NCI-H1092 treated with DMSO at 0.1 percent for 48 hours (cell line): ENCODE results near the gene COX6A2.
"Not testable (repeated sequence)": the region's sequence is repeated elsewhere in the genome, so short reads cannot be mapped to it uniquely, and the experiment has no call there.

ENCODE experiments used
- DNase-seq: peaks from one replicate; lab custom pipeline; 2025; lab: John Stamatoyannopoulos, UW

The COX6A2 gene

GRCh38 chr16:31438414-31438813, 10.3 kb upstream of the COX6A2 start:
- DNase-seq, result no peak

DNA sequence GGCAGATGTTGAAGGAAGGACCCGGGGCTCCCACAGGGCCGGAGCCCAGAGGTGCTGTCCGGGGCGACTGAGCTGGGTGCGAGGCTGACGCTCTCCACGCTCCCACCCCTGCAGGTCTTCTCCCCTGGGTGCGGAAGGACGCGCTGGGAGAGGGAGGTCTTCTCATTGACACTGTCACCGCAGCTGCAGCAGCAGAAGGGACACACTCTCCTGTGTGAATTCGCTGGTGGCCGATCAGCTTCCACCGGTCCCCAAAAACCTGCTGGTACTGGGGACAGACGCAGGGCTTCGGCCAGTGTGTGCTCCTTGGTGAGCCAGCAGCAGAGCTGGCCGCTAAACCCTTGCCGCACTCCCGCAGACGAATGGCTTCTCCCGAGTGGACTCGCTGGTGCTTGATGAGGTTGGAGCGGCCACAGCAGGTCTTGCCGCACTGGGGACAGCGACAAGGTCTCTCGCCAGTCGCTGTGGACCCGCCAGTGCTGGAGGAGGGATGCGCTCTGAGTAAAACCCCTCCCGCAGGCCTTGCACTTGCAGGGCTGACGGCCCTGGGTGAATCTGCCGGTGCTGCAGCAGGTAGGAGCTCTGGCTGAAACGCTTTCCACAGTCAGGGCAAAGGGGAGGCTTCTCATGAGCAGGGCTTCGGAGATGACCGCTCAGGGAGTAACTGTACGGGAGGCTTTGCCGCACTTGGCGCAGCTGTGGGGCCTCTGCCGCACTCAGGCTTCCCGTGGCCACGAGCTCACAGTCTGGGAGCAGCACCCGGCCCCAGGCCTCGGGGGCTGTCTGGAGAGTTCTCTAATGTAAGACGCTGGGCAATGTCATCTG, 8.3 kb upstream of the COX6A2 start:
- DNase-seq, result no peak

DNA sequence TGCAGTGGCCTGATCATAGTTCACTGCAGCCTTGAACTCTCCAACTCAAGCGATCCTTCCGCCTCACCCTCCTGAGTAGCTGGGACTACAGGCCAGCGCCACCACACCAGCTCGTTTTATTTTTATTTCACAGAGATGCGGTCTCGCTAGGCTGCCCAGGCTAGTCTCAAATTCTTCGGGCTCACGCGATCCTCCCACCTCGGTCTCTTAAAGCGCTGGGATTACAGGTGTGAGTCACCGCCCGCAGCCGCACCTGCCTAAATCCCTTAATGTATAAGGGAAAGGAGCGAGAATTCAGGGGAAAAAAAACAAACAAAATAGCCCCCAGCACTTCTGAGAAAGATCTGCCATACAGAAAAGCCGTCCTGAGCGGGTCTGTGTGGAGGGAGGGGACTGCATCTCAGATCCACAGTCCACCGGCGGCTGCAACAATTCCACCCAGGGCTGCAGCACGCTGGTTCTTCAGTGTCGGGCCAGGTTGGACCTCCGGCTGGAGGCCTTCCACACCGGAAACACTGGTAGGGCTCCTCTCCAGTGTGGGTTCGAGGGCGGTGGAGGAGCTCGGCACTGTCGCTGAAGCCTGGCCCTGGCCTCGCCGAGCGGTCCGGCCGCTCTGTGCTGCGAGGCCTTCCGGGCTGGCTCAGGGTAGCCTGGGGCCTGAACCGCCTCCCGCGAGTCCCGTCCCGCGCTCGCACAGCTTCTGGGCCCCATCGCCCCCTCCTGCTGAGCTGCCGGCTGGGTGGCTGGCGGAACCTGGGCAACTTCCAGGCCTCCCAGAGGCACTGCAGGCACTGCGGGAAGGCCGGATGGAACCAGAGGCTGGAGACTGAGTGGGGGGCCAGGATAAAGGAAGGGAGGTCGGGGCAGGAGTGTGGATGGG, 7.4 kb upstream of the COX6A2 start:
- DNase-seq, result no peak

- no peak for DNase-seq
Observed at GRCh38 chr16:31430380-31431052, 2.4 kb upstream of the COX6A2 start.

GRCh38 chr16:31429796-31430195, 1.6 kb upstream of the COX6A2 start:
- DNase-seq, result no peak

DNA sequence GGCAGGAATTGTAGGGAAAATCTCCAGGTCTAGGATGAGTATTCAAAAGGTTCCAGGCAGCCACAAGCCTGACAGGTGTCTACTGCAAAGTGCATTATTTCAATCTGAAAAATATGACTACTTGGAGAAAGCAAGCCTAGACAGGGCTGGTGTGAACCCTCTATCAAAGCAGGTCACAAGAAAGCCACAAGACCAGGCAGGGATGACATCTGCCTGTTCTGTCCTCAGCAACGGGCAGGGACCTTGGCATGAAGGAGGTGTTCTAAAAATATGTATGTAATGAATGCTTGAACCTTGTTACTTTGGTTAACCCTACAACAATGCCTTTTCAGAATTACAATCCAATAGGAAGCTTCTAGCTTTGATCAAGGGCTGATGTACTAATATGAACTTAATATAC, 1.2 kb upstream of the COX6A2 start:
- DNase-seq, result no peak

DNA sequence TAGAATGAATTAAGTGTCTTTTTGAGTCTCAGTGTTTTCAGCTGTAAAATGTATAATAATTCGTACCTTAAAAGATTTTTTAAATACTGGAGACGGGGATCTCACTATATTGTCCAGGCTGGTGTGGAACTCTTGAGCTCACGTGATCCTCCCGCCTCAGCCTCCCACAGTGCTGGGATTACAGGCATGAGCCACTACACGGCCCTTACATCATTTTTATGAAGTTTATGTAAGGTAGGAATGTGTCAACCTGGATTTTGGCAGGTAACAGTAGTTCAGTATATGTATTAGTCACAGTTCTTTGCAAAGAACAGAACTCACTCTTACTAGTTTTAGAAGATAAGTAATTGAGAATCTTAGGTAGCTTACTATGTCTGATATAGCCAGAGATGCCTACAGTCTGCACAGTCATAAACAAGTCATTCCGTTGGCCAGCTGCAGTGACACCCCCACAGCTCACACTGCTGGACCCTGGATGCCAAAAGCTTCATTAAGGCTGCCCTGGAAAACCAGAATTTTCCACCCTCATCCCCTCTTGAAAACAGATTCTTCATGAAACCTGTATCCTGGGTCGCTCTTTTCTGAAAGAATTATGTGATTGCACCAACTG, 583 bp upstream of the COX6A2 start:
- no peak for DNase-seq

DNA sequence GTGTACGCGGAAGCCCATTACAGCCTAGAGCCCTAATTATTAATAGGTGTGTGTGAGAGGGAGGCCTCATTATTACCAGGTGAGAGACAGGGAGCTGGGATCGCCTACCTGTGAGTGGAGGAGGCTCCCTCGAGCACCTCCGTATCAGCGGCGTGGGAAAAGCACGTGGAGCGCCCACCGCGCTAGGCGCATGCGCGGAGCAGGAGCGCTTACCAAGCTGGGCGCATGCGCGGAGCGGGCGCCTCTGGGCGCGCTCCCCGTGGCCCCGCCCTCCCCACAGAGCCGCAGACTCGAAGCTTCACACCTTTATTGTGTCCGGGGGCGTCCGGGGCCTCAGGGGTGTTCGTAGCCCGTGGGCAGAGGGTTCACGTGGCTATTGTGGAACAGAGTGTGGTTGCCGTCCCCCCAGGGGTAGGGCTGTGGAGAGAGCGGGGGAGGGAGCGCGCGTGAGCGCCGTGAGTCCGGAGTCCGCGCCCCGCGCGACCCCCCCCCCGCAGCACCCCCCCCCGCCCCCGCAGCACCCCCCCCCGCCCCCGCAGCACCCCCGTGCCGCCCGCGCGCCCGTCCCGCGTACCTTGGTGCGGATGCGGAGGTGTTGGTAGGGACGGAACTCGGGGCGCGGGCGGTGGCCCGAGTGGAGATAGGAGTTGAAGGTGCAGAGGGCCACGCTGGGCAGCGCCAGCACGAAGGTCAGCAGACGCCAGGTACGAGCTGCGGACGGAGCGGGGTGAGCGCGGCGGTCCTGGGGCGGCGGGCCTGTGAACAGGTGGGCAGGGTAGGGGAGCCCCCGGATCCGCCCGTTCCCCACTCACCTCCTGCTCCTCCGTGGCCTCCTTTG, 500 bp downstream of the COX6A2 start:
- no peak for DNase-seq

- DNase-seq, result no peak
Observed at GRCh38 chr16:31423801-31424200, 4.4 kb downstream of the COX6A2 start.

DNA sequence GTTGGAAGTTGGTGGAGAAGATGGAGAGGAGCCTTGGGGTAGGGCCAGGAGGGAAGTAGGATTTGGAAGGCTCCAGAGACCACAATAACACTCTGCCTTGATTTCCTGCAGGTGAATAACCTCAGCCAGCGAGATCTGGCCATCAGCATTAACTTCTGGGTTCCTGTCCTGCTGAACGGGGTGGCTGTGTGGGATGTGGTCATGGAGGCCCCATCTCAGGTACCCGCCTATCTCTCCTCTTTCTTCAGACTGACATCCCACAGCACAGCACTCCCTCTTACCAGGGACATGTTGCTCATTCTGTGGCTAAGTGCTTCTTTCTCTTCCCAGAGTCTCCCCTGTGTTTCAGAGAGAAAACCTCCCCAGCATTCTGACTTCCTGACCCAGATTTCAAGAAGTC, 4.9 kb downstream of the COX6A2 start:
- DNase-seq, result no peak

GRCh38 chr16:31421587-31421986, 6.6 kb downstream of the COX6A2 start:
- DNase-seq, result no peak

DNA sequence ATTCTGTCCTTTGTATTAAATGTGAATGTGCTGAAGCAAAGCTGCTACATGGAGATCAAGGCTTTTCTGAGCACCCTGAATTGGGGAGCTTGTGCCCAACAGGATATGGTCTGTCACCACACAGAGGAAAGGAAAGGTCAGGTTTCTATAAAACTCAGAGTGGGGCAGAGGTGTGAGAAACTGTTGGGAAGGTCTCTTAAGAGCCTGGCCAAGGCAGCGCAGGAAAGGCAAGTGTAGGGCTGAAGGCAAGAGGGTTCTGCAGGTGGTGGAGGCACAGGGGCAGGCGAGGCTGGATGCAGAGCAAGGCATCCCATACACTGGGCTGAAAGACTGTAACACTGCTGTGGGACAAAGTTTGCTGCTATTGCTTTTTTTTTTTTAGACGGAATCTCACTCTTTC, 8.1 kb downstream of the COX6A2 start:
- DNase-seq, result no peak

- DNase-seq, result no peak
Observed at GRCh38 chr16:31417916-31418315, 10.2 kb downstream of the COX6A2 start.

DNA sequence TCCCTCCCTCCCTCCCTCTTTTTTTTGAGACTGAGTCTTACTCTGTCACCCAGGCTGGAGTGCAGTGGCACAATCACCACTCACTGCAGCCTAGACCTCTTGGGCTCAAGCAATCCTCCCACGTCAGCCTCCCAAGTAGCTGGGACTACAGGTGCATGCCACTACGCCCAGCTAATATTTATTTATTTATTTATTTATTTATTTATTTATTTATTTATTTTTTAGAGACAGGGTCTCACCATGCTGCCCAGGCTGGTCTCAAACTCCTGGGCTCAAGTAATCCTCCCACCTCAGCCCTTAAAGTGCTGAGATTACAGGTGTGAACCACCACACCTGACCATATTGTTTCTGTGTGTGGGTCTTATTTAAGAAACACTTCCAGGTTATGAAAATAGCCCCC, 11.1 kb downstream of the COX6A2 start:
- not testable (repeated sequence) for DNase-seq

DNA sequence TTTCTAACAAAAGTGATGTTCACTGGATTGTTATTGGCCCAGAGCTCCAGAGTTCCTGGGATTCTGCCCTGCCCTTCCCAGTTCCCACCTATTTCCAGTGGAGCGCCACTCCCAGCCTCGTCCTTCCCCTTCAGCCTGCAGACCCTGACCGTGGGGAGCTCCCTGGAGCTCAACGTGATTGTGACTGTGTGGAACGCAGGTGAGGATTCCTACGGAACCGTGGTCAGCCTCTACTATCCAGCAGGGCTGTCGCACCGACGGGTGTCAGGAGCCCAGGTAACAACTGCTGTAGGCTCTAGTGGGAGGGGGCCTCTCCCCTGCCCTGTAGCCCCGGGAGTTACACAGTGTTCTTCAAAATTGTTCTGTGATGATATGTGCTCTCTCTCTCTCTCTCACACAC, 11.8 kb downstream of the COX6A2 start:
- DNase-seq, result no peak

- no peak for DNase-seq
Observed at GRCh38 chr16:31414706-31415105, 13.5 kb downstream of the COX6A2 start.

DNA sequence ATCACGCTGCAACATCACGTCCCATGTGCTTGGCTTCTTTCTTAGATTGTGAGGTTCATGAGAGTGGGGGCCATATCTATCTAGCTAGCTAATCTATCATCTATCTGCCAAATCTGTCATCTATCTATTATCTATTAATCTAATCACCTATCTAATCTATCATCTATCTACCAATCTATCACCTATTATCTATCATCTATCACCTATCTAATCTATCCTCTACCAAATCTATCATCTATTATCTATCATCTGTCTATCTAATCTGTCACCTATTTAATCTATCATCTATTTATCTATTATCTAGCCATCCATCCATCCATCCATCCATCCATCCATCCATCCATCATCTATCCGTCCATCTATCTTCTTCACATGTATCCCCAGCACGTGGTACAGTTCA, 14.2 kb downstream of the COX6A2 start:
- no peak for DNase-seq

- DNase-seq, result no peak
Observed at GRCh38 chr16:31413381-31413780, 14.8 kb downstream of the COX6A2 start.

- DNase-seq, result no peak
Observed at GRCh38 chr16:31412750-31413149, 15.4 kb downstream of the COX6A2 start.

GRCh38 chr16:31411024-31411844, 16.9 kb downstream of the COX6A2 start:
- no peak for DNase-seq
